Astrocyte of the spinal cord (primary cell): ENCODE measurements around the gene KHDRBS1.
"Not testable (repeated sequence)": the region's sequence is repeated elsewhere in the genome, so short reads cannot be mapped to it uniquely, and the experiment has no call there.

ENCODE experiments used
- DNase-seq: peaks from one replicate; pipeline ENCODE4 v3.0.0; 2011; ENCODE audit warnings: low read depth, low spot score
- H3K4me3 ChIP-seq: 2 replicates; pipeline ENCODE4 v1.5.1; 2011; ENCODE audit warnings: low read depth, mild to moderate bottlenecking, low read length, moderate library complexity
- CTCF ChIP-seq: IDR thresholded peaks from 2 replicates; pipeline ENCODE4 v1.5.1; 2012; ENCODE audit warnings: low read depth, mild to moderate bottlenecking, low read length, inconsistent platforms
- in situ Hi-C: cut with HindIII; loops from 2 replicates; pipeline ENCODE4 v1.10.0; 2017; ENCODE audit warnings: low sequenced_read_pairs

The KHDRBS1 gene

DNA sequence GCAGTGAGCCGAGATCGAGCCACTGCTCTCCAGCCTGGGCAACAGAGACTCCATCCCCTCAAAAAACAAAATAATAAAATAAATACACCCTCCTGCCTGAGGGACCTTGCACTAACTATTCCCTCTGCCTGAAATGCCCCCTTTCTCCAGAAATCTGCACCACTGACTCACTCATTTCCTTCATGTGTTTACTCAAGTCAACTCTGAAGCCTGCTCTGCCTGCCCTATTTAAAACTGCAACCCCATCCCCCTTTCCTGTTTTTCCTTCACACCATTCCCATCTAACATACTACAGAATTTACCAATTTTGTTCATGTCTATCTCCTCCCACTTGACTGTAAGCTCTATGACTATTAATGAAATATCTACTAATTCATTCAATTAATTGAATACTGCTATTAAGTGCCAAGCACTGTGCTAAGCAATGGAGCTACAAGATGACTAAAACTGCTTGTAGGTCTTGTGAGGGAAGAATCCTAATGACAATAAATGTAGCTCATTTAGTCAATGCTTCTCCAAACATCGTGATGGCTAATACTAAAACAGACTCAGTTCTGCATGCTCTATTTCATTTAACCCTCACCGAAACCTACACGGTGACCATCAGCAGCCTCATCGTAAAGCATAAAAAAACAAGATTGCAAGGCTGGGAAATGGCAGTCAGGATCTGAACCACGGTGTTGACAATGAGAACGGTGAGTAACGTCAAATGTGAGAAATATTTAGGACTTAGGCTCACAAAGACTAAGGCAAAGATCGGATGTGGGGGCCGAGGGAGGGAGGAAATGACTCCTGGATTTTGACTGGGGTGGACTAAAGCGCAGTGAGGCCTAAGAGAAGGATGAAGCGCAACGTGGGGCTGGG lies 58.3 kb downstream of the KHDRBS1 start:
- DNase-seq, result peak; percentile 68
- no peak for TF ChIP-seq CTCF
- H3K4me3 ChIP-seq, result peak overlapping the region; percentile 85
- in situ Hi-C loops, result no loop called here

- in situ Hi-C loops, result no loop called here
- DNase-seq, result peak; percentile 99
- peak within 1 kb of the TSS; percentile 85 for H3K4me3 ChIP-seq
- TF ChIP-seq CTCF, result no peak
Observed at GRCh38 chr1:32072622-32073298, 59.1 kb downstream of the KHDRBS1 start, which contains the start of gene TMEM39B. Gene TMEM39B (plus strand): TSS chr1:32072939. CDS start chr1:32073048, 109 bp downstream.

DNA sequence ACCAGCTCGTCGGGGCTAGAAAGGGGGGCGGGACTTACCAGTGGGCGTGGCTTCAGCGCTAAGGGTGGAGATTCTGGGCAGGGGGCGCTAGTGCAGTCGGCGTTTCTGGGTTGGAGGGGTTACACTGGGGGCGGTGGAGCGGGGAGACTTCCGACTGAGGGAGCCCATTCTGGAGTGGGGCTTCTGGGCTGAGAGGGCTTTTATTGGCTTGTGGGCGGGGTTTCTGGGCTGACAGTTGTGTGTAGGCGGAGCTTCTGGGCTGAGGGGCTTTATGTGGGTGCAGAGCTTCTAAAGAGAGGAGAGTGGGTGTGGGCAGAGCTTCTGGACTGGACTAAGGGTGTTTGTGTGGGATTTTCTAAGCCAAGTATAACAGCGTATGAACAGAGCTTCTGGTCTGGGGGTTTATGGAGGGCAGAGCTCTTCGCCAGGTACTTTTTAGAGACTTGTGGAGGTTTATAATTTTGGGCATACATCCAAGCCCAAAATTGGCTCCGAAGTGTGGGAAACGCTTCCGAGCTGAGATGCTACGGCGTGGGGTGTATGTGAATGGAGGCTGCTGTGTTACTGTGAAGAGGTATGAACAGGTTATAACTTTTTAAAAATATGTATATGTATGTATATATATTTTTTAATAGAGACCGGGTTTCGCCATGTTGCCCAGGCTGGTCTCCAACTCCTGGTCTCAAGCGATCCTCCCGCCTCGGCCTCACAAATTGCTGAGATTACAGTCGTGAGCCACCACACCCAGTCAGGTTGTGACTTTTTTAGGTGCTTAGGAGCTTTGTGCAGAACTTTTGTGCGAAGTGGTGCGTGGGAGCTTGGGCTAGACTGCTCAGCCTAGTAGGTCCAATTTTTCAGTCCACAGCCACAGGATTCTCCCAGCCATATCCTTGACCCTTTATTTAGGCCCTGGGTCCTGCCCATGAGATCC lies 59.9 kb downstream of the KHDRBS1 start:
- in situ Hi-C loops, result no loop called here
- peak overlapping the region; percentile 85 for H3K4me3 ChIP-seq
- no peak for DNase-seq
- TF ChIP-seq CTCF, result peak; percentile 34

DNA sequence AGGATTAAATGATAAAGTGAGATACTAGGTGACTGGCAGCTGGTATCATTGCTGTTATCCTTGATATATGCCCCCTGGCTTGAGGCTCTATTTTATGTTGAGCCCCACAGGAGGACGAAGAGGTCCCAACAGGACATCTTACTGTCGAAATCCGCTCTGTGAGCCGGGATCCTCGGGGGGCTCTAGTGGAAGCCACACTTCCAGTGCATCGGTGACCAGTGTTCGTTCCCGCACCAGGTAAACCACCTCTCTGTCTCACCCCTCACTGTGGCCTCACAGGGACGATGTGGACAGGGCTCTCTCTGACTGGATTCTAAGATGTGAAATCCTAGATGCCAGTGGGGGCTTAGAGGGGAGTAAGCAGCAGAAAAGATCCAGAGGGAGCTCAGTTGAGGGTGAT lies 61.2 kb downstream of the KHDRBS1 start:
- TF ChIP-seq CTCF, result no peak
- in situ Hi-C loops, result no loop called here
- H3K4me3 ChIP-seq, result no peak overlapping the region
- DNase-seq, result no peak

DNA sequence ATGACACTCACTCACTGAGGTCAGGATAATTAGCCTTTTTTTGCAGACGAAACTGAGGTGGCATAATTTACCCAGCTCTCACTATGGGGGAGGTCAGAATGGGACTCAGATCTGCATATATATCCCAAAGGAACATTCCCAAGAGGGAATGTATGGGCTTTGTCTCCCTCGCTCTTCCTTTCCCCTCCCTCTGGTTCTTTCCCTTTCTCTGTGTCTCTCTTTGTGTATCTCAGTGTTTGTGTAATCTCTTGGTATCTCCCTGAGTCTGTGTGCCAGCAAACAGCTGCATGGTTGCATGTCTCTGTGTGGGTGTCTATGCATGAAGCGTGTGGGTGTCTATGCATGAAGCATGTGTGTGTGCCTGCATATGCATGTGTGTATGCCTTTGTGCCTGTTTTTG lies 63.8 kb downstream of the KHDRBS1 start:
- DNase-seq, result no peak
- in situ Hi-C loops, result no loop called here
- no peak overlapping the region for H3K4me3 ChIP-seq
- TF ChIP-seq CTCF, result no peak

DNA sequence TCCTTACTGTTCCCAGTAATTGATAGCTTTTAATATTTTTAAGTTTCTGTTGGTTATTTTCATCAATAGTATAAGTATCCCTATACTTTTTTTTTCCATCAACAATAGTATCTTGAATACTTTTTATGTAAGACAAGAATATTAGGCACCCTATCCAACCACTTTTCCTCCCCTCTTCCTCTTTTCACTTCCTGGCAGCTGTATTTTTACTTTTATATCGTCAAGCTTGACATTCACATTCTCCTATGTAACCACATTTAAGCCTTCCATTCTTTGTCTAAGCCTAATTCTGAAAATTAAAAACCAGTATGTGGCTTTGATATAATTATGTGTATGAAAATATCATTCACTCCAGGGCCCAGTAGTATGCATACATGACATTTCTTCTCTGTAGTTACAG lies 68.4 kb downstream of the KHDRBS1 start:
- no peak for TF ChIP-seq CTCF
- DNase-seq, result no peak
- in situ Hi-C loops, result no loop called here
- H3K4me3 ChIP-seq, result no peak overlapping the region

DNA sequence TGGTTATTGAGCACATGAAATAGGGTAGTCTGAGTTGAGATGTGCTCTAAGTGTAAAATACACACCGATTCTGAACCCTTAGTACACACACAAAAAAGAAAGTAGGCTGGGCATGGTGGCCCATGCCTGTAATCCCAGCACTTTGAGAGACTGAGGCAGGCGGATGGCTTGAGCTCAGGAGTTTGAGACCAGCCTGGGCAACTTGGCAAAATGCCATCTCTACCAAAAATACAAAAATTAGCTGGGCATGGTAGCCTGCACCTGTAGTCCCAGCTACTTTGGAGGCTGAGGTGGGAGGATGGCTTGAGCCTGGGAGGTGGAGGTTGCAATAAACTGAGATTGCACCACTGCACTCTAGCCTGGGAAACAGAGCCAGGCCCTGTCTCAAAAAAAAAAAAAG lies 72.7 kb downstream of the KHDRBS1 start:
- not testable (repeated sequence) for DNase-seq

More for the DNA sequence above, 72.7 kb downstream of the KHDRBS1 start:
- in situ Hi-C loops, H3K4me3 ChIP-seq: not testable (repeated sequence)
